SHP77 (cell line): Measurements from ENCODE around the gene MPEG1.

Source experiments
- DNase-seq, 2 experiments: peaks; one replicate each; lab custom pipeline; 2025; lab: John Stamatoyannopoulos, UW

MPEG1 gene

DNA sequence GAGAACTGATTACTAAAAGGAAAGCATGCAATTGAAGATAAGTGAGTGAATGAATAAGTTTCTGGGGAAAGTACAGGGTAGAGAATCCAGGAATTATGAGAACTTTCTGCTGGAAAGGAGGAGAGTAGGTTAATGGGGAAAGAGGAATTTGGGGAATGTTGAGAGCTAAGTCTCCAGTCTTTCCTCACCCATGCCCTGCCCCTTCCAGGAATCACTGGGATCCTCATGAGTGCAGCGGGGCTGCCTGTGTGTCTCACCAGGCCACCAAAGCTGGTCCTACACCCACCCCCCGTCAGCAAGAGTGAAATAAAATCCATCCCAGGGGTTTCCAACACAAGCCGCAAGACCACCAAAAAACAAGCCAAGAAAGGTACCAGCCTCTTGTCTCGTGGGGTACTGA, 23.8 kb downstream of the MPEG1 start:
- no peak for DNase-seq

DNA sequence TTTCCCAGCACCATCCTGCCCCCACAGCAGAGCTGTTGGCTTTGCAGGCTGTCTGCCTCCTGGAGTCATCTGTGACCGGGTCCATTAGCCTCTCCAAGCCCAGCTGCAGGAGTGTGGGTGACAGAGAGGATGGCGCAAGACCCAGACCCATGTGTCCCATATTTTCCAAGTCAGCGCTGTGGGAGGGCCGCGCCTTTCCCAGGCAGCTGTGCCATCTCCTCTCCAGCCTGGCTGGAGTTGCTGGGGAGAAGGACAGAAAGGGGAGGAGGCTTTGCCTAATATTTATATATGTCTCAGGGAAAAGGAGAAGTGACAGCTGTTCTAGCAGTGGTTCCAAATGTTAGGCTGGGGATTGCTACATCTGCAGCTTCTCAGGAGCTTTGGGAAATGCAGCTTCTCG, 25.1 kb downstream of the MPEG1 start:
- DNase-seq = no peak

DNA sequence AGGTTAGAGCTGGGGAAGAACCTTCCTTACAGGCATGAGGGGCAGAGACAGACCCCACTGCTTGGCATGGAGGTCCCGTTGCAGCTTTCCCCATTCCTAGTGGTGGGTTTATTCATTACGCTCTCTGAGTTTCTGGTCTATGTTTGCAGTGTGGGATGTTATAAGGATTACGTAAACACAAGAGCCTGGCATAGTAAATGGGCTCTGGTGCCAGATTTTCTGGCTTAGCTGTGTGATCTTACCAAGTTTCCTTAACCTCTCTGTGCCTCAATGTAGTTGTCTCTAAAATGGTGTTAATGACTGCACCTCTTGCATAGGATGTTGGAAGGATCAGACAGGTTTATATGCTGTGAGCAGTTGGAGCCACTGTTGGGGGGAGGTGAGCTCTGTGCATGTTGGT, 25.7 kb downstream of the MPEG1 start:
- DNase-seq = no peak

DNA sequence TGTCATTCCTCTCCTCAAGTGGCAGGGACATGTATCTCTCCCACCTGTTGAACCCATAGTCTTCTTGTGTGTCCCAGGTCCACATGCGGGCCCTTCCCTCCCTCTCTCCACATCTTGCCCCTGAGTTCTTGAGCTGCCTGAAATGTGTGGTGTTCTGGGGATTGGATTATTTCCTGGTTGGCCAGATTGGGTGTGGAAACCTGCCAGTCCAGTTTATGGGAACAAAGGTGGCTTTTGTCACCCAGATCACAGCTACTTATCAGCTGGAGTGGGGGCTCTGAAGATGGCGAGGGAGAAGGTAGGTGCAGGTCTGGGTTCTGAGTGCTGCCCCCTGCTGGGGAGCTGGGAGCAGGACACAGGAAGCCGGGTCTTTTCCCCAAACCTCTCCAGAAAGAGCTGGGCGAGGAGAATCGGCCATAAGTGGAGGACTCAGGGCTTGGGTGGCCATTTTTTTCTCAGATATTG, 26.6 kb downstream of the MPEG1 start:
- DNase-seq = no peak

DNA sequence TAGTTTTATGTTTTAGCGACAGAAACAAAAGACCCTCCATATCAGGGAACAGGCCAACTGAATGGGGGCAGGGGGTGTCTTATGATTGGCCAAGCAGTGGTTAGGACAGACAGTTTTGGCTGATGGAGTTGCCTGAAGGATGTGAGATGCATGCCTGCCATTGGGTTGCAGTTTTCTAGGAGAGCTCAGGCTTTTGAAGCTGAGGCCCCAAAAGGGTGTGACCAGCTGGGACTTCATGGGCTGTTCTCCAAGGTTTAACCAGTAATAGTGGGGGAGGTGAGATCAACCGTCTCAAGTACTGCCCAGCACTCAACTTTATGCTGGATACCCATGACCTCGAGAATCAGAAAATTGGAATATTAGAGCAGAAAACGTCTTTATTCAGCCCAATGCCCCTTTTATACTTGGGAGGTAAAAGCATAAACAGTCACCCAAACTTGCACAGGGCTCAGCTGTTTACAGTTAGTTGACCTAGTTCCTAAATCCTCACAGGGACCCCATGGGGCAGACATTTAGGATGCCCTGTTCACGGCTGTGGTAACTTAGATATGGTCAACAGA, 27.3 kb downstream of the MPEG1 start:
- no peak for DNase-seq

DNA sequence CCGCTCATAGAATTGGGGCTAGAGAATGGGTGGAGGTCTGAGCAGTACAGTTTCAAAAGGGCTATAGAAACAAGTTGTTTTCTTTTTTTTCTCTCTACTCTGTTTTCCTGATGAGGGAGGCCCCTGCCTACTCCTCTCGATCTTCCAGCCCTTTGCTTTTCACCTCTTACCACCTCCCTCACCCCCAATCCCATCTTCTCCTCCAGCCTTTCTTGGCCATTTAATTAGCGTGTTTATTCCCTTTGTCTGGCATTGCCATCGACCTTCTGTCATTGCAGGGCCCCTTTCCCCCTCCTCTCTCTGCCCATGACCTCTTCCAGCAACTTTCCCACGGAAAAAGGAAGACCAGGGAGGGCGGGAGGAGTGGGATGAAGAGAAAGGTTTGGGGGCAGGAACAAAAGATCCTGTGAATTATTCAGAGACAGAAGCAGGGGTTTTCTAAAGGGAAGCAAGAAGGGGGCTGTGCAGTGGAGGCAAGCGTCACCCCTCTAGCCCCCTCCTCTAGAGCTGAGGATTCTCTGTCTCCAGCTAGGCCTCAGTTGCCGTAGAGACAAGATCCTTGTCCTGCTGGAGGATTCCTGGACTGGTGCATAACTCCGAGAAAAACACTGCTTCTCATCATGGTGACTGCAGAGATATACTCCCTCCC, 27.9 kb downstream of the MPEG1 start:
- no peak for DNase-seq

DNA sequence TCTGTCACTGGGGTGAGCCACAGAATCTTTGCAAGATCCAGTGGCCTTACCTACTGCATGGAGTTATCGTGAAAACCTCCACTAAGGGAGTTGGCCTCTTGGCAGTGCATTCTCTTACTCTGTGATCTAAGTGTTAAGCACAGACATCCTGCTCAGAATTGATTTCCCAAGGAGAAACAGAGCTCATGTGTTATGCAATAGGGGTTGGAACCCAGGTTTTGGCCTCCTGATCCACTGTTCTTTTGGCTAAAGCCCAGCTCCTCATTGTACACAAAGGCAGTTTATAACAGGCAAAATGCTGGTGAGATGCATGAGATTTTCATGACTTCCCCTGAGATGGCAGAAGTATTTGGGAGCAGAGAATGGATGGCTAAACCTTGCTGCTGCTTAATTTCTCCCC, 29.0 kb downstream of the MPEG1 start:
- DNase-seq = no peak

DNA sequence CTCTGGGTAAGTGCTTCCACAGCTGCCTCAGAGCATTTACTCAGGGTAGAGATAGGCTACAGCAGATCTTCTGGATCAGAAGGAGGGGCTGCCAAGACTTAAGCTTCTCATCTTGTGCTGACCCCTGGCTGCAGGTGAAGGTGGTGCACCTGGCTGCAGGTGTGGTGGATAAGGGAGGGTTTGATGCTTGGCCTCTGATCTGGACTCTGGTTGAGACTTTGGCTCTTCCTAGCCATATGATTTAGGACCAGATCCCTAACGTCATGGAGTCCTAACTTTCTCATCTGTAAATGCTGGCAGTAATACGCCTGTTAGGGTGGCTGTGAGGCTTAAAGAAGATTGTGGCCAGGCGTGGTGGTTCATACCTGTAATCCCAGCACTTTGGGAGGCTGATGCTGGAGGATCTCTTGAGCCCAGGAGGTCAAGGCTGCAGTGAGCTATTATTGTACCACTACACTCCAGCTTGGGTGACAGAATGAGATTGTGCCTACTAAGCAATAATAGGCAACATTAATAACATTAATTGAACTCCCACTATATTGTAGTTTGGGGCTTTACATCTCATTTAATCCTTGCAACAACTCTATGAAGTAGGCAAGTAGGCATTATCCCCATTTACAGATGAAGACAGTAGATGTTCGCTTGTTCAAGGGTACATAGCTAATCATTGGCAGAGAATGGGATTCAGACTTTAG, 30.1 kb downstream of the MPEG1 start:
- no peak for DNase-seq

DNA sequence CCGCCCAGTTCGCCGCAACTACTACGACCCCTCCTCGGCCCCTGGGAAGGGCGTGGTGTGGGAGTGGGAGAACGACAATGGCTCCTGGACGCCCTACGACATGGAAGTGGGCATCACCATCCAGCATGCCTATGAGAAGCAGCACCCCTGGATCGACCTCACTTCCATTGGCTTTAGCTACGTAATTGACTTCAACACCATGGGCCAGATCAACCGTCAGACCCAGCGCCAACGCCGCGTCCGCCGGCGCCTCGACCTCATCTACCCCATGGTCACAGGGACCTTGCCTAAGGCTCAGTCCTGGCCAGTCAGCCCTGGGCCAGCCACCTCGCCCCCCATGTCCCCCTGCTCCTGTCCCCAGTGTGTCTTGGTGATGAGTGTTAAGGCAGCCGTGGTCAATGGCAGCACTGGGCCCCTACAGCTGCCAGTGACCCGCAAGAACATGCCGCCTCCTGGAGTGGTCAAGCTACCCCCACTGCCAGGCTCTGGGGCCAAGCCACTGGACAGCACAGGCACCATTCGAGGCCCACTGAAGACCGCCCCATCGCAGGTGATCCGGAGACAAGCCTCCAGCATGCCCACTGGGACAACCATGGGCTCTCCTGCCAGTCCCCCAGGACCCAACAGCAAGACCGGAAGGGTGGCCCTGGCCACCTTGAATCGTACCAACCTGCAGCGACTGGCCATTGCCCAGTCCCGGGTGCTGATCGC, 30.8 kb downstream of the MPEG1 start:
- no peak for DNase-seq

DNA sequence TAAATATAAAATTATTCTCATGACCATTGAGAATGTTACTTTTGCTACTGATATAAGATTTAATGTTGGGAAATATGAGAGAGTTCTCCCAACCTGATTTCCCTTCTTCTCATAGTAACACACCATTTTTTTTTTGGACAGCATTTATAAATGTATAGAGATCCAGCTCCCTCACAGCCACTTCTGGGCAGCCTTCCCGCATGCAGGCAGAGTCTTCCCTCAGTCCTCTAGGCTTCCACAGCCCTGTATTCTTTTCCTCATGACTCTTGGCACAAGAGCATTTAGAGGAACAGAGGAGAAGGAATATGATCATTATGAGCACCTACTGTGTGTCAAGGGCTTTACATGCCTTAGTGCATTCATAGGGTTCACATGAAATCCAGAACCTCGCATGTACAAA, 31.8 kb downstream of the MPEG1 start:
- DNase-seq = no peak

DNA sequence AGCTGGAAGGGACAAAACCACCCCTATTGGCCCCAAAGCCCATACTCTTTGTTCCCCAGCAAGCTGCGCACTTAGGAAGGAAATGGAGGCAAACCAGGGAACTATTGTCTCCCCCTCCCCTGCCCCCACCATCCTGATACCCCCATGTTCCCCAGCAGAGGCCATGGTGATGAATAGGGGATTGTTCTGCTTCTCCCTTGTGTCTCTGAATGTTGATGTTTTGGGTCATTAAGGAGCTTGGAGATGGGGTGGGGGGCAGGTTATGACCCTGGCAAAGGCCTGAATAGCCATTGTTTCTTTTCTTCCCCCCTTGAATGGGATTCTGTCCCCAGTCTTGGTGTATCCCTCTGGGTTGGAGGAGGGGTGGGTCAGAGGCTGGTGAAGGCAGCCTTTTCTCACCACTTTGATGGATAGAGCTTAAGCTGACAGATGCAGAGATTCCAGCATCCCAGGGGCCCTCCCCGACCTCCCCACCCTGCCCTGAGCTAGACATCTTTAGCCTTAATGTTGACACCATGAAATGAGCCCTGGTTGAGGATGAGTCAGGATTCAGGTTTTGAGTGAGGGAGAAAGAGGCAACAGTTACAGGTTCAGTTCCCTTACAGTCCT, 32.5 kb downstream of the MPEG1 start:
- DNase-seq = no peak

DNA sequence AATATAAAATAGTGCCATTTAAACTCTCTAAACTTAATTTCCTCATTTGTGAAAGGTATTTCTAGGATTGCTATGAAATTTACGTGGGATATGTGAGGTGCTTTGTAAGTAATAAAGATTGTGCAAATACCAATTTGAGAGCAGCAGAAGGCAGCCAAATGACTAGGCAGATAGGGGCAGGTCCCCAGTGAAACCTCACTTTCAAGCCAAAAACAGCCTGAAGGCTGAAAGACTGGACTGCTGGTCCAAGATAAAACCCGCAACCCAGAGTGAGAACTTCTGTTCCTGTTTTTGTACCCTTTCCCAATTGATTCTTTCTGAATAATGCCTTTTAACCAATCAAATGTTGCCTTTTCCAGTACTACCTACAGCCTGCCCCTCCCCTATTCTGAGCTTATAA, 33.6 kb downstream of the MPEG1 start:
- DNase-seq = no peak

DNA sequence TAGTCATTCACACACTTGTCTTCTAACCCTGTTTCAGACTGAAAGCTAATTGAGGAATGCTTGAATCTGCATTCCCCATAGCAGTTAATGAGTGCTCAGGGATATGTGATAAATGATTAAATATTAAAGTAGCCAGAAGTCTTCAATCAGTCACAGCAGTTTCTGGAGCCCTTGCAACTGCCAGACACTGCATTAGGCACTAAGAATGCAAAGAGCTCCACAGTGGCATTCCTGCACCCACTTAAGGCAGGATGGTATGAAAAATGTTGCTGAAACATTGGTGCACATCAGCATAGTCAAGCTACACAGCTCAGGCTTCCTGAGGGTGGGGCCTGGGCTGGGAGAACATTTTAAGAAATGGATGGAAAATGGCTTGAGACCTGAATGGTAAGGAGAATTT, 34.3 kb downstream of the MPEG1 start:
- DNase-seq = no peak

DNA sequence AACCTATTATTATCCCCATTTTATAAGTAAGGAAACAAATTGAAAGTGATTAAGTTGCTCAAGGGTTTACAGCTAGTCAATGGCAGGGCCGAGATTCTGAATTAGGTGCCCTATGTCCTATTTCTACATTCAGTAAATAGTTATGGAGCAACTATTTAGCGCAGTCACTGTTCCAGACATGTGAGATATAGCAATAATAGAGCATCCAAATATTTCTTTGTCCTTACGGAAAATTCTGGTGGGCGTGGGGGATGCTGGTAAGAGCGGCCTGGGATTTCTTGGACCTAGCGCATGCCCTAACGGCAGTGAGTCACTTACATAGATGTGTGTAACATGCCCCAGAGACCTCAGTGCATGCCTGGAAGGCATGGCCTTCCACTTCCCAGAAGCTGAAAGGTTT, 36.4 kb downstream of the MPEG1 start:
- no peak for DNase-seq

DNA sequence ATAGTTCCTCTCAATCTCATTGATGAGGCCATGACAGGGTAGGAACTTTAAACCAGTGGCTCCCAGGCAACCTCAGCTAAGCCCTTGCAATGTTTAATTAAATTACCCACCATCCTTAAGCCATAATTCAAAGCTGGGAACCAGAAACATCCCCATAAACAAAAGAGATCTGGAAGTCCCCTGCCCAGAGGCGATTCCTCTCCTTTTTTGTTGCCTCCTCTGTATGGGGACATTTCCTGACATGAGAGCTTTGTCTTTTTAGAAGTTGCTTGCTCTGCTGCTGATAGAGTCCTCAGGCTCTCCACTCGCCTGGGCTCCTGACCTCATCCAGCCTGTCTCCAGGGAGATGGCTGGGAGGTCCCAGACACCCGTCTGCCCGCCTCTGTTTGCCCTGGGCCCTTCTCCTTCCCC, 37.6 kb downstream of the MPEG1 start:
- no peak for DNase-seq

DNA sequence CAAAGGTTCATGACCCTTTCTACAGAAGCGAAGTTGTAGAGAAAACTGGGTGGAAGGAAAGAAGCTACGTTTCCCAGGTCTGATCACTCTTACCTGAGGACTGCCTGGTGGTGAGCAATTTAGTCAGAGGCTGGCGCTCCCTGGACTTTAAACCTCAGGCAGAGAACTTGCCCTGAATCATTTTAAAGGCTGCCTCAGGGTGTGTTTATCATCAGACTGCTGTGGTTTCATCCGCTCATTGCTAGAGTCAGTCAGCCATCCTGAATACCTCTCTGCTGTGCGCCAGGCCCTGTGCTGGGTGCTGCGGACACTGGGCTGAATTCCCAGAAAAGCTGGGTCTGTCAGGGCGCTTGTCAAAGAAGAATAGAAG, 38.1 kb downstream of the MPEG1 start:
- no peak for DNase-seq

DNA sequence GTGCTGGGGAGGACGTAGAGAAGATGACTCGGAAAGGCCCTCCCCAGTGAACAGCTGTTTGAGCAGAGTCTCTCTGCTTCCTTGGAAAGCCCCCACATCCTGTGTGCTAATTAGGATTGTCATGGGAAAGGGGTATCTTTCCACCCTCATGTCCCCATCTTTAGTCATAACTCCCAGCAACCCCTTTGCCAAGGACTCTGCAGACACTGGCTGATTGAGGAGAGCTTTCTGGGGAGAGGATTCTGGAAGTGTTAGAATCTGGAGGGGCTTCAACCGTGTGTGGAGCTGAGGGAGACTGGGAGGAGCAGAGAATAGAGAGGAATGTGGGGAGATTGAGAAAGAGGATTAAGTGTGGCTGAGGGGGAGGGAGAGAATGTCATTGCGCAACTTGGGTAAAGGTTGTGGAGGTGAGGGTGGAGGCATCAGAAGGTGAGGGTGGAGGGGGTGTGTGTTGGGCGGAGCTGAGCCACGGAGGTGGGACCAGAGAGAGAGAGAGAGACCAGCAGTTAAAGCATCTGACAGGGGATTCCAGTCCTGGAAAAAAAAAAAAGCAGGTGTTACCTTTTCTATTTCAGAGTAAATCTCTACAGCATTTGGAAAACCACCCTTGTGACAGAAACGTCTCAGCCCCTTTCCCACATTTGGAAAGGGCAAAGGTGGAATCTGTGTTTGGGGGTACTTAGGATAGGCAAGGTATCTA, 38.6 kb downstream of the MPEG1 start:
- DNase-seq = no peak

DNA sequence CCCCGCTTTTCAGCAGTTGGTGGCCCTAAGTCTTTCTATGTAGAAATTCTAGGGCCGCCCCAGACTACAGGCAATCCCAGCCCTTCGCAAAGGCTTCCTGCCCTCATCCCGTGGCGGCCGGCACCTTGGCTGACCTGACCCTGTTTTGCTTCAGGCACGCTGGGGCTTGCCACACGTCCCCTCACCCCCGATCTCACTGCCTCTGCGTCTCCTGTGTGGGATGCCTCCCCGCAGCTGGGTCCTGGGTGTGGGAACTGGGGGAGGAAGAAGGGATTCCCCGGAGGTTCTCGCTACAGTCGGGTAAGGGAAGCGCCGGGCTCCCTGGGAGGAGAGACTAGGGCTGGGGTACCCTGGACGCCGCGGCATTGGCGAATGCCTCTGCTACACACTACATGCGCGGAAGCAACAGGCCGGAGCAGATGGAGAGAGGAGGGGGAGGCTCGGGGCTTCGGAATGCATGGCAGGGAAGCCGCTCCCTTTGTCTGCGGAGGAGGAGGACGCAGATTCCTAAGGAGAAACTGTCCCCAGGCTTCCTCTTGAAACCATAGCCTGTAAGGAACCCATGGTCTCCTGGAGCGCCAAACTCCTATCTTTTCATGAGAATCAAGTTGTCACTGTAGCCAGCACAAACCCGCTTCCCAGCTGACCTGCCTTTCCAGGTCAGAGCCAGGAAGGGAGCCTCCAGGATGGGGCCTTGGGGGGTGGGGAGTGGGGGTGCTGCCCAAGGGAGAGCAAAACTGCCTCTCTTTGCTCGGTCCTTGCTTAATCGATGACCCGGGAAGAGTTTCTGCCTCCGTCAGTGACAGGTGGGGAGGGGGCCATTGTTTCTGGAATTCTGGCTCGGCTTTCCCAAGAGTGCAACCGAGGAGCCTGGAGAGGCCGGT, 39.4 kb downstream of the MPEG1 start:
- DNase-seq = no peak

DNA sequence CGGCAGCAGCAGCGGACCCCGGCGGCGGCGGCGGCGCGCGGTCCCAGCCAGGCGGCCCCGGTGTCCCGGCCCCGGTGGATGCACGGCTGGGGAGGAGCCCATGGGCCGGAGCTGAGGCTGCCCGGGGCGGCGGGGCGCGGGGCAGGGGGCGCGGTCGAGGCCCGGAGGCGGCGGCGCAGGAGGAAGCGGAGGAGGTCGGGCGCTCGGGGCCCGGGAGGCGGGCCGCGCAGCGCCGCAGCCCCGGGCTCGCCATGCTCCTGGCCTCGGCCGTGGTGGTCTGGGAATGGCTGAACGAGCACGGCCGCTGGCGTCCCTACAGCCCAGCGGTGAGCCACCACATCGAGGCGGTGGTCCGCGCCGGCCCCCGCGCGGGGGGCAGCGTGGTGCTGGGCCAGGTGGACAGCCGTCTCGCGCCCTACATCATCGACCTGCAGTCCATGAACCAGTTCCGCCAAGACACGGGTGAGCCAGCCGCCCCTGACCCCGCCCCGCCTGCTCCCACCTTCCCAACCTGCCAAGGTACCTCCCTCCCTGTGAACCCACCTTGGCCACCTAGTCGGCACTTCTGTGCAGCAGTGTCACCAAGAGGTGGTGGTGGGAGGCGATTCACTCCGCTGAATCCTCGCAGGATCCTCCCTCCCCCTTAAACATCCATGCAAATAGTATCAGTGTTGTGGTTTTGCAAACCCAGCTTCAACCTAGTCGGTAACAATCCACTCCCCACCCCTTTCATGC, 40.2 kb downstream of the MPEG1 start:
- no peak for DNase-seq
